ENCODE results near the gene MAPRE3.

DNA sequence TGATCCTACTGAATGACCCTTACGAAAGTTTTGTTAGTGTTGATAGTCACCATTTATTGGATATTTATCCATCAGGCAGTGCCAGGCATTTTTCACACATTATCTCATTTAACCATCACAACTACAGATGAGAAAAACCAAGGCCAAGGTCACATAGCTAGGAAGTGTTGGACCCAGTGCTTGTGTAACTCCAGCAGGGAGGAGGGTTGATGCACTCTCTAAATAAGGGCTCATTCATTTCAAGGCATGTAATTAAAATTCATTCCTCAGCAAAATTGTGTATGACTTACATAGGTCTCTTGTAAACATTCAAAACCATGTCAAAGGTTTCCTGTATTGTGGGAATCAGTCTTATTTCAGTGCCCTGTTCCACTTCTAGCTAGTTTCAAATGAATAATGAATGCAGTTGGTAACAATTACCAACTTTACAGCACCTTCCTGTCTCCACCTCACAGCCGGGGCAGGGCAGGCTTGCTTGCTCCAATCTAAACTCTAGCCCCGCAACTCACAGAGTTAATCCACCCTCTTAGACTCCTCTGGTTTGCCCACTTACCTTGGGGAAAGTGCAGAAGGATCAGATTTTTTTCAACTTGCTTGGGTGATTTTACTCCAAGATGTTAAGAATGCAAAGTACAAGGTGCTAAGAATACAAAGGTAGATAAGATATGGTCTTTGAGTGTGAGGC lies 5.8 kb upstream of the MAPRE3 start:
- TF ChIP-seq EZH2 (IDR thresholded peaks at IDR 0.05; ENCODE audit: low read length, missing control alignments) (no peak), CTCF (conservative IDR thresholded peaks at IDR 0.05 in 1 of 2, IDR thresholded peaks at IDR 0.05 in 1 of 2; ENCODE audit: low read depth in 1 of 2, low read length in 2 of 2) (no peak)

Data from fibroblast of lung (primary cell).